HG02759 (cell line): ENCODE results near the gene DRAM1.

Source experiments
- ATAC-seq: cut with Tn5 transposase; IDR thresholded peaks from one replicate; pipeline ENCODE4 v1.9.1; 2021; ENCODE audit warnings: mild to moderate bottlenecking, moderate library complexity; ENCODE audit not compliant: unreplicated experiment

Gene DRAM1

DNA sequence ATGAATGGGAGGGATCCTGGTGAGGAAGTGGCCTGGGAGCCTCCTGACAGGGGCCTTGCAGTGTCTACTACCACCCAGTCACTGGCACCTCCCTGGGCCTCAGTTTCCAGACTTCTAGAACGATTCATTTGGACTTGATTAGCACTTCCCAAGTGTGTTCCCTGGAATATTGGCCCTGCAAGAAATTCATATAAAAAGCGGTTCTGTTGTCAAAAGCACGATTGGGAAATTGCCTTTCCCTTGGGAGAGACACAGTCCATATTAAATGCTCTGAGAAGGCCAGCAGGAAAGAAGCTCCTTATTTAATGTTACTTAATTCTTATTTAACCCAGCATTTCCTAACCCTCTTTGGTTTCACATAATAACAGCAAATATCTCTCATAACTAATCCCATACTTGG lies 61.9 kb downstream of the DRAM1 start:
- no peak for ATAC-seq

DNA sequence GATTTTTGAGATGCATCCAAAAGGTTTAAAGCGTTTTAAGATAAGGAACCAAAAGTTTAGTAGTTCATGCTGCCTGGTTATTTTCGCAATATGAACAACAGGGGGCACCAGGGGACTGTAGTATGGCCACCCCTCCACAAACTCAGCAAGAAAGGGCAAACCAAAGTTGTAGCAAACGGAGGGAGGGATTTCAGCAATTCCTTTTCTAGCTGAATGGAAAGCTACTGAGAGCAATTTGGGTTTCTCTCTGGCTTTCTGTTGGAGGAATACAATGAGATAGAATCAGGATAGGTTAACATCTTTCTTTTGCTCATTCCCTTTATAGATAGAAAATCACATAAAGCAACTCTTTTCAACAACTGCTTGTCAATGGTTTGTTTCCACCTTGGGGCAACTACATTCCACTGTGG lies 62.5 kb downstream of the DRAM1 start:
- ATAC-seq, result peak; percentile 31

DNA sequence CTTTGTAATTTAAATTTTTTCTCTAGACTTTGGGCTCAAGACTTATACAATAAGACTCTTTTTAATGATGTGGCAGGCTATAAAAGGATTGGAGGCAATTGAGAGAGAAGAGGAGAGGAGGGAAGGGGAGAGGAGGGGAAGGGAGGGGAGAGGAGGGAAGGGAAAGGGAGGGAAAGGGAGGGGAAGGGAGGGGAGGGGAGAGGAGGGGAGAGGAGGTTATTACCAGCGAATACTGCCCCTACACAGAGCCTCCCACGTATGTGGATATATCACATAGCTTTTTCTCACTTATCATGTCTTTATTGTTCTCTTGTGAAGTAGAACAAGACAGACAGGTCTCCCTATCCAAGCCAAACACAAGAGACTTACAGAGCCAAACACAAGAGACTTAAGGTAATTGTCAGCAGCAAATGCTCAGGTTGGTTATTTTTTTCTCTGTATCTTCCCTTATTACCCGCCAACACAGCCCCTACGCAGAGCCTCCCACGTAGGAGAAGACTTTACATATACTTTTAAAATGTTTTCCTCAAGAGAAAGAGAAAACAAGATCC lies 63.1 kb downstream of the DRAM1 start:
- ATAC-seq, result no peak

DNA sequence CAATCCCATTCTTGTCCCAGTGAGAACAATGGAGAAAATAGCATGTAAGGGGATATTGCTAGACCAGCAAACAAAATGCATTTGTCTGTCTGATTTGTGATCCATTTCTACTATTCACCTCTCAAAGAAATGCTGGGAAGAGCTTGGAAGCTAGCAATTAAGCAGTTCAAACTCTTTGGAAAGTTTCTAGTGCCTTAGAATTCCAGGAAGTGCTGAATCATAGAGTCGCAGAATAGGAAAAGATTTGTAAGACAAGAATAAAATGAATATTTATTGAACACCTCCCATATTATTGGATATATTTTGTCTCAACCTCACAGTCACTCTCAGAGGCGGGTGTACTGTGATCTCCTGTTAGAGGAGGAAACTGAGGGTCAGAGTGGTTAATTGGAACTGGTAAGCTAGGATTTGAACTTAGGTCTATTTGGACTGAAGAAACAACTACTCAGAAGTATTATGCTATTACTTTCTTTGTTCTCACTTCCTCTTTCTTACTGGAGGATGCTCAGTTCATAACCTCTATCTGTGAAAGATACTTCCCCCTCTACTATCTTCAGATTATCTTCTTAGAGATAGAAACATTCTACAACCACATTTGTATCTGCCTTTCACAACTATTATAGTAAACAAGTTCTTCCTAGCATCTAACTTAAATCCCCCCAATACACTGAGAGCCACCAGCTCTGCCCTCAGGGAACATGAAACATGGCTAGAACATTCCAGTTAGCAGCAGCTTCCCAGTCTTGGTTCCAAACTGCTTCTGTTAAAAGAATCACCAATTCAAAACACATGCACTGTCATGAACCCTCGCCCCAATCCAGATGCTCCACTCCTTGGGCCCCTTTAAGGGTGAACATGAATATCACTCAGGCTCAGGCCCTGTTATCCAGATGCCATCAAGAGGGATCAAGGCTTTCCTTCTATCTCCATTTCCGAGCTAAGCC lies 64.2 kb downstream of the DRAM1 start:
- ATAC-seq, result peak; percentile 82

DNA sequence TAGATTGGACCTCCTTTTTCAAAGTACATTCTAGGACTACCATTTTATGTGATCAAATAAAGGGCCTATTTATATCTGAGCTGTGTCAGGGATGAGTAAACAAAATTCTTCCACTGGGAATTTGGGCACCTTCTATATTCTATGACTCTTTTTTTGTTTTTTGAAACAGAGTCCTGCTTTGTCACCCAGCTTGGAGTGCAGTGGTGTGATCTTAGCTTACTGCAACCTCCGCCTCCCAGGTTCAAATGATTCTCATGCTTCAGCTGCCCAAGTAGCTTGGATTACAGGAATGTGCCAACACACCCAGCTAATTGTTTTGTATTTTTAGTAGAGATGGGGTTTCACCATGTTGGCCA lies 64.8 kb downstream of the DRAM1 start:
- ATAC-seq, result no peak

DNA sequence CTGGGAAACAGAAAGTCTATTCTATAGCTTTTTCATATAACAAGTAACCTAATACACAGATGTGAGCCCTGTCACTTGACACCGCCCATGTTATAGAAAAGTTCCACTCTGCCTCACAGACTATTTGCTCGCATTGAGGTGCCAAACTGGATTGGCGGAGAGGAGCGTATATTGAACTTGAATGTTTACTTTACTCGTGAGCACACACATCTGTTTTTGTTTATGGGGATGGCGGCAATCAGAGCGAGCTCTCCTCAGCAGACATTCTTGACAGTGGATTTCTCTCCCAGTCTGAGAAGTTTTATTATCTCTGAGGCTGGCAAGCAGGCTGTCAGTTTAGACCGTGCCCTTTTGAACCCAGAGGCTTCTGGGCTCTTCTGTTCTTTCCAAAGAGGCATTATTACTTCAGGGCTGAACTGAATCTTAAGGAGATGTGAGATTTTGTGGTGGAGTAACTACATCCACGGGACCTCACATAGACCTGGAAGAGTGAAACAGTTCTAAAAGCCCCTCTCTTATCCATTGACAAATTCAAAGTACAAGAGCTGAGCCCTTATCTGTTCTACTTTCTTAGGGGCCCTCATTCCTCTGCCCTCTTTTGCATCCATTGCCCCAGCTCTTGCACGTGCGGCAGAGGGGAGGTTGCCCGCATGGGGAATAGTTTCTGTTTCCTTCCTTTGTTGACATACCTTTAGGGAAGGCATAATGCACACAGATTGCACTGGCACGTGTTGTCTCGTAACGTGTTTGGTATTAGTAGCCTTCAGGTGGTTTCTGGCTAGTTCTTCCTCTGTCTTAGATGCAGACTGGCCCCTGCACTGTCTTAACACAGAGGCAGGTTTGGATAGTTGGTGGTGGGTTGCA lies 68.2 kb downstream of the DRAM1 start:
- no peak for ATAC-seq

DNA sequence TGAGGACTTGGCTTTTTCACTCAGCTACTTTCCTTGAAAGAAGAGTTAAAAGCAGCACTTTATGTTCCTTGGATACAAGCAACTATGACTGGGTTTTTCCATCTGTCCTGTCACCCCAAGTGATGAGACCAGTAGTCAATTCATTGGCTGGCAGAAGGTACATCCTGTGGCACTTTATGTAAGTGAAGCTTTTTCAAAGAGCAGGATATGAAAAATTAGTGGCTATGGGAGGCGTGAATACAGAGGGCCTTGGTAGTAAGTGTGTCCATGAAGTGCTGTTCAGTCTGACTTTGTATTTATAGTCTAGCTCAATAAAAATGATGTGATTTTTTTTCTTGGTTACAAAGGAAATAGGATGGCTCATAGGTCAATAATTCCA lies 68.8 kb downstream of the DRAM1 start:
- no peak for ATAC-seq

DNA sequence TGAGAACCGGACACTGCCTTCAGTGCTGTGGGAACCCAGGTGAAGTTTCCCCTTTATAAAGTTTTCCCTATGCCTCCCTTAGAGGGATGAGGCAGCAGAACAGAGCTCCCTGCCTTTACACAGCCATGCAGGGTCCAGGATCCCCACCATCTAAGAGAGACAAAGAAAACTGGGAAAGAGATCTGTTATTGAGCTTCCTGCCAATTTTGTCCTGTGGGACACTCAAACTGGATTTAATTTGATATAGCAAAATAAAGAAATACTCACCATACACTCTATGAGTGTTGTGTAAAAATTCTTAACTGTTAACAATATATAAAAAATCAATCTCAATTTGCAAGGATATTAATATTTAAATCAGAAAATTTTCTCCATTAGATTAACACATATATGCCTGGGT lies 69.9 kb downstream of the DRAM1 start:
- no peak for ATAC-seq

DNA sequence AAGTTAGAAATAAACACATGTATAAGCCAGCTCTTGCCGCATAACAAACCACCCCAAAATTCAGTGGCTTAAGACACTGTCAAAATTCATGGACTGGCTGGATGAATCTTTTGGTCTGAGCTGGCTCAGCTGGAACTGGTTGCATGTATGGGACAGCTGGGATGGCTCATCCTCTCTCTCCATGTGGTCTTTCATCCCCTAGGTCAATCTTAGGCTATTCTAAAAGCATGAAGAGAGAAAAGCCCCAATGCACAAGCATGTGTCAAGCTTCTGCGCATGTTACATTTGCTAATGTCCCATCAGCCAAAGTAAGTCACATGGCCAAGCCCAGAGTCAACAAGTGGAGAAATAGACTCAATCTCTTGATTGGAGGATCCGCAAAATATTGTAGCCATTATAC lies 71.0 kb downstream of the DRAM1 start:
- no peak for ATAC-seq

DNA sequence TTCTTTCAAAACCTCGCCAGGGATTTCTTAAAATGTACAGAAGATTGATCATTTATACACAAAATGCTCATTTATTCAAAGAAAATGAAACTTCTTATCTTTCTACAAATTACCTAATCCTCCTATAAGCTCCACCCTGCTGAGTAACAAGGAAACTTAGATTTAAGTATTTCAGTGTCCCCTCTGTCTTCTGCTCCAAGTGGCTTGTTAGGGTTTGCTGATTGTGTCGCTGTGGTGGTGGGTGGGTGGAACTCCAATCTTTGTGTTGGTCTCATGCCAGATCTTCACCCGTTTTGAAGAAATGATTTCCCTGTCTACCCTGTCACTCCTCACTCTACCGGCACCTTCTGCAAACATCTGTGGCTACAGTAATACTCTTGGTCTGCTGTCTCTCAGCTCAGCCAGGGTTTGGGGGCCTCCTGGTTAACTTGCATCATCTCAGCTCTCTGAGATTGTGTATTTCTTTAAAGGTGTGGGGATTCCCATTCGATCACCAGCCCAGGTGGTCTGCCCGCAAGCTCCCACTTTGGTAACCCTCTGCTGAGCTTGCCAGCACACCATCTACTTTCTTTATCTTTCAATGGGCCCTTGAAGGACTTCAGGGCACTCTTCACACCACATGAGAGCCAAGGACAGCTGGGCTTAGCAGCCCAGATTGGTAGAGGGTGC lies 73.8 kb downstream of the DRAM1 start:
- ATAC-seq, result no peak

DNA sequence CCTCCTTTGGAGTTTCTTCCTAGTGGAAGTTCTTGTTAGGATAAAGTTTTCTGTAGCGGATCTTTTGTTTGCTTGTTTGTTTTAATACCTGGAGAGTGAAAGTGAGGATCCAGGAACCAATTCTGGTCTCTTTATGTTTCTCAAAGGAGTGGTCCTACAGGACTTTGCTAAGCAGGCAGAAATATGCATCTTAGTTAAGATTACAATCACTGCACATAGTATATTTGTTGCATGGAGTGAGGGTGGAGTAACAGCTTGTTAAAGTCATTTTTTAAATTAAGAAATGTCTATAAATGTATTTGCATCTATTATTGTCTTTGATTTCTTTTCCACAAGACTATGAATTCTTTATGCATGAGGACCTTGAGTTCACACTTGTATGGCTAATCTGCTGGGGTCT lies 76.7 kb downstream of the DRAM1 start:
- ATAC-seq, result no peak

DNA sequence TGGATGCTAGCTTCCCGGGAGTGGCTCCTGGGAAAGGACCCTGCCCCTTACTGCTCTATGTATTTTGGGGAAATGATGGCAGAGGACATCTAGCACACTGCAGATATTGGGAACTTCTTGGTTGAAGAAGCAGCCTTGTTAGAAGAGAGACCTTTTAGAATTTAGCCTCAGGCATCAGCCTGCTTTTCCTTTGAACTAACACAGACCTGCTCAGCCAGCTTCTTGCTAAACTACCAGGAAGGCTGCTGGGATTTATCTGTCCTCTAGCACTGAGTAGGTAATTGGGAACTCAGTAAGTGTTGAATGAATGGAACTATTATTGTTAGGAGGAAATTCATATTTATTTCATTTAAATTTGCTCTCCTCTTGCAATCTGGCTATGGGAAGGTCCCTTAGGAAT lies 77.3 kb downstream of the DRAM1 start:
- ATAC-seq, result no peak

DNA sequence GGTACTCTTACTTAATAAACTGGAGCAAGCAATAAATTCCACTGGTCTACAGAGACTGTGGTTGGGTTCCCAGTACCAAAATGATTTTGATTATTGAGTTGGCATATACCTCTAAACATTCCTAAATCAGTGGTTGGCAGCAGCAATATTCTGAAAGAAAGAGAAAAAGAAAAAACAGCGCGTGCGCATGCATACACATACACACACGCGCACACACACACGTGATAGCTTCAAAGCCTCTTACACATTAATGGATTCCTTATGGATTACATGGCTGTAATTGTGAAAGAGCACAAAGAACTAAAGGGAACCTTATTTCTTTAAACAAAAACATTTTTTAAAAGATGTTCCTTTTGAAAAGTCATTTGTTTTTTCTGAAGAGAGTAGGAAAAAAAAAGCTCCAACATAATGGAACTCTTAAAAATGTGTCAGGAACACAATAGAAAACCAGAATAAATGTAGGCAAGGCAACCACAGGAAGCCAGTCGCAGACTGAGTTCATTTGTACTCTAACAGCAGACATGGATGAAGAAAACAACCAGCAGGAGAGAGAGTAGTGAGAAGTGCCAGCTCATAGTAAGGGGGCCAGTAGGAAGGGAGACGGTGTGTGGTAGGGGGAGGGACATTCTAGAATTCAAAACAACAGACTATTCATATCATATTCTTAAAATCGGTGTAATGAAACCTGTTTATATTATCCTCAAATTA lies 80.0 kb downstream of the DRAM1 start:
- no peak for ATAC-seq

DNA sequence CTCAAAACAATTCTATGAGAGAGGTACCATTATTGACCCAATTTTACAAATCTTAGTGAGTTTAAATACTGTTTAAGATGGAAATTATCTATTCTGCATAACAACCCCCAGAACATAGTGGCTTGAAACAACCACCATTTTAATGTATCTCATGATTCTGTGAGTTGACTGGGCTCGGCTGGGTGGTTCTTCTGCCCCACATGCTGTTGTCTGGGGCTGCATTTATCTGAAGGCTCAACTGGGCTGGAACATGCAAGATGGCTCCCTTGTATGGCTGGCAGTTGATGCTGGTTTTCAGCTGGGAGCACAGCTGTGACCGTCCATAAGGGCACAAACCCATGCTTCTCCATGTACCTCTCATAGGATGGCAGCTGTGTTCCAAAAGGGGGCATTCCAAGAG lies 82.2 kb downstream of the DRAM1 start:
- ATAC-seq, result no peak

DNA sequence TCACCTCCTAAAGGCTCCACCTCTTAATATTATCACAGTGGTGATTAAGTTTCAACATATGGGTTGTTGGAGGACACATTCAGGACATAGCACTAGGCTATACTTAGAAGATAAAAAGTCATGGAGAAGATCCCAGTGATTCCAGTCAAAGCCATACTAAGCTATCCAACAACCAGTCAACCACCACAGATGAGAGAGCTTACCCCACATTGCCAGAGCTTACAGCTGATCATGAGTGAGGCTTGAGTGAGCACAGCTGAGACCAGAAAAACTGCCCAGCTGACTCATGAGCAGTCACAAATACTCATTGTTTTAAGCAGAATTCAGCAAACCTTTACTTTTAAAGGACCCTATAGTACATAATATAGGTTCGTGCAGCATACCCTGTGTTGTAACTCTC lies 85.1 kb downstream of the DRAM1 start:
- no peak for ATAC-seq

DNA sequence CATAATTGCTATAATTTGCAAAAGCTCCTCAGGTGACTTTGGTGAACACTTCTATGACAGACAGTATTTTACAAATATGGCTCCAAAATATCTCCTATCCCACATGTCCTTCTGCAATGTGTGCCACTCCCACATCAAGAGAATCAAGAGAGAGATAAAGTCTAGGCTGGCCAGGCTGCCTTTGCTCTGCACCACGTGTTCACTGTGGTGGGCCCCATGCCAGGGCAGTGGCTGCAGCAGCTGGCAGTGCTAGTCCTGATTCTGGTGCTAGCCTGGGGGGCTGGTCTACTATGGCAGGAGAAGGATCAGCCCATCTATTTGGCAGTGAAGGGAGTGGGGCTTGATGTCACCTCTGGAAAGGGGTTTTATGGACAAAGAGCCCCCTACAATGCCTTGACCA lies 86.3 kb downstream of the DRAM1 start:
- no peak for ATAC-seq

DNA sequence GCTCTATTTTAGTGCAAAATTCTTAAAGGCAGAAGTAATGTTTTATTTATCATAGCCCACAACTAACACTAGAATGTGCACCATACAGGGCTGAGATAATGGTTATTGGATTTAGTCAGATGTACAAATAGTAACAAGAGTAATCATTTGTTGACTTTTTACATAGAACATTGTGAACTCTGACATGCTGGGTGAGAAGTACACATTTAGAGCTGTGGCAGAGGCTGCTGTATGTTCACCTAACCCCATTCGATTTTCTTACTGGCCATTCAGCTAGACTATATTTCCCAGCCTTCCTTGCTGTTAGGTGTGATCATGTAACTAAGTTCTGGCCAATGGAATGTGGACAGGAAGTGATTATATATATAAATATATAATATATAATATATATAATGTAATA lies 89.1 kb downstream of the DRAM1 start:
- no peak for ATAC-seq

DNA sequence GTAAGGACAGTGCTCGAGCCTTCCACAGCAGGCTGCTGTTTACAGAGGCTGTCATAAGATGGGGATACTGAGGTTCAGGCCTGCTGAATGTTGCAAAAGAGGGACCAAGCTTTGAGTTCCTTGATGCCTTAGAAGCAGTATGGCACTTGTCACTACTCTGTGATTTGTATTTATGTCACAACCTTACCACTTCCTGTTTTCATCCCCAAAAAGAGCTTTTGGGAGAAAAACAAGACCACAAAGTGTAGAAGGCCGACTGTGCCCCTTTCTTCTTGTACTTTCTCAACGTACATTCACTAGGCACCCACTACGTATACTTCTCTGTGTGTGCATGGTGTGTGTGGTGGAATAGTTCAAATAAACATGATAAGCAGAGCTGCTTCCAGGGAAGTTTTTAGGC lies 90.1 kb downstream of the DRAM1 start:
- no peak for ATAC-seq

DNA sequence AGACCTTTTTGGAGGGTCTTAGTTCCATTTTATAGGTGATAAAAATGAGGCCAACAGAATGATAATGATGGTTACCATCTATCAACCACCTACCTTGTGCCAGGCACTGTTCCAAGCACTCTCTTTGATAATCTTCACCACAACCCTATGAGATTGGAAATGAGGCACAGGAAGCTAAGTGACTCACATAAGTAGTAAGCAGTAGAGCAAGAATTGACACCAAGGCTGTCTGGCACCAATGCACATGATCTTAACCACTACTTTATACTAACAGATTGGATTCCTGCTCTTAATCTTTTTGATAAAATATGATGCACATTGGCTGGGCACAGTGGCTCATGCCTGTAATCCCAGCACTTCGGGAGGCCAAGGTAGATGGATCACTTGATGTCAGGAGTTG lies 91.4 kb downstream of the DRAM1 start:
- no peak for ATAC-seq
